MCF 10A (cell line): ENCODE measurements around the gene FAM161B. TPM values are rescaled to one million over a fixed set of nuclear protein-coding genes. Genes with fewer than 3 reads are reported as not detected.

Source experiments
- BruUV-seq: library from RNA; stranded (reverse); fragments of 400-500 nt; replicated peaks from 2 replicates; lab custom pipeline; 2021; lab: Mats Ljungman, UMichigan
- CTCF ChIA-PET: fragments of 300-600 bp; sonication (Branson Sonifier 250); formaldehyde crosslinking; extraction: SDS; loops from one replicate; lab custom pipeline; 2021; ENCODE audit warnings: antibody characterized with exemption, inconsistent platforms; lab: Yijun Ruan, JAX
- POLR2A ChIA-PET: fragments of 300-600, 350-650 bp; sonication (Branson Sonifier 250); formaldehyde crosslinking; extraction: SDS; loops from one replicate; lab custom pipeline; 2020; ENCODE audit warnings: antibody characterized with exemption, inconsistent platforms; lab: Yijun Ruan, JAX
- DNase-seq: peaks from one replicate; pipeline ENCODE4 v3.0.0-alpha.2; 2018; ENCODE audit not compliant: unreplicated experiment
- H3K27ac Mint-ChIP-seq: one replicate; pipeline ENCODE4 v1.8.0; 2022; ENCODE audit warnings: mild to moderate bottlenecking, low read depth, mixed read lengths; ENCODE audit not compliant: unreplicated experiment
- H3K27me3 Mint-ChIP-seq: one replicate; pipeline ENCODE4 v1.8.0; 2022; ENCODE audit warnings: mixed read lengths; ENCODE audit not compliant: insufficient read depth, unreplicated experiment
- H3K36me3 Mint-ChIP-seq: one replicate; pipeline ENCODE4 v1.8.0; 2022; ENCODE audit warnings: mild to moderate bottlenecking, moderate library complexity, mixed read lengths; ENCODE audit not compliant: insufficient read depth, unreplicated experiment
- H3K4me1 Mint-ChIP-seq: one replicate; pipeline ENCODE4 v1.8.0; 2022; ENCODE audit warnings: mixed read lengths; ENCODE audit not compliant: insufficient read depth, unreplicated experiment
- H3K4me3 Mint-ChIP-seq: one replicate; pipeline ENCODE4 v1.8.0; 2022; ENCODE audit warnings: mild to moderate bottlenecking, moderate library complexity, mixed read lengths; ENCODE audit not compliant: unreplicated experiment
- H3K9me3 Mint-ChIP-seq: one replicate; pipeline ENCODE4 v1.8.0; 2022; ENCODE audit warnings: mixed read lengths; ENCODE audit not compliant: unreplicated experiment
- CTCF ChIP-seq: fragments of 200-600 bp; IDR thresholded peaks from one replicate; pipeline ENCODE4 v1.8.0; 2022; ENCODE audit warnings: antibody characterized with exemption, mild to moderate bottlenecking; ENCODE audit not compliant: unreplicated experiment
- intact Hi-C: fragments of 100-400 bp; cut with micrococcal nuclease; formaldehyde crosslinking; loops from 2 replicates; pipeline ENCODE4 v1.14.1; 2022
- total RNA-seq: library from RNA; stranded (reverse); gene quantifications from 2 replicates; pipeline ENCODE4 v1.2.3, GENCODE V29; 2022

FAM161B gene
- total RNA-seq, 1 experiment from 2014 or later = 2.1 TPM

DNA sequence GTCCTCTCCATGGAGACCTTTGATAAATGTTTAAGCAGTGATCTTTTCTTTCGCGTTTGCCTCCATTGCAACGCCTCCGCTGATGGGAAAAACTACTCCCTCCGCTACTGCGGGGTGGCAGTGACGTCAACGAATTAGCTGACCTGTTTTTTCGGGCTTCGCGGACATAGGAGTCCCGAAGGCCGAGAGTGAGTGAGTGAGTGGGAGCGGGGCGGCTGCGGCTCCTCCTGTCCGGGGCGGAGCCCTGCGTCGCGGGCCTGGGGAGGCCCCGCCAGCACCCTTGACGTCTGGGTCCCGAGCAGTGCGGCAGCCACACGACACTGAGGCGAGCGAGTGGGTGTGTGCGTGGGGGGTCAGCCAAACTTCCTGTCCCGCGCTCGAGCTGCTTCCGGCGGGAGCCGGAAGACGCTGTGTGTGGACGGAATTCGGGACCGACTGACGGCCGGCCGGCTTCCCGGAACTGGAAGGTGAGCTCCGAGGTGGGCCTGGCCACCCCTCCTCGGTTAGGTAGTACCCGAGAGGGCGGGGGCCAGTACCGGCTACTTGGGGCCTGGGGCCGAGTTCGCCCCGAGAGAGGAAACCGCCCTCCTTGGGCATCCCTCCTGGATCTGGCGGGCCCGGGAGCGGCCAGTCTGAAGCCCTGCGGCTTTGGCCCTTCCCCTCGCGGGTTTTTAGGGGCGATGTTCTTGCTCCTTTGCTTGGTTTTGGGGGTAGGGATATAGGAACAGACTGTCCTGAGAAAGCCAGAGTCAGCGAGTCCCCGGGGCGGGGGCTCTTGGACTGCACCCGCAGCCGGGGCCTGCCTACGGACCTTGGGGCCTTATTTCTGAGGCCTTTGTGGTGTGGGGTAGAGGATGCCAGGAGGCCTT is 63.2 kb downstream of the FAM161B start, which contains the start of gene ZNF410:
TSS of gene ZNF410 (plus strand) at position 411 of the 869 bp plus-strand sequence. CDS start 5,317 bp downstream, outside the sequence.
- DNase-seq = peak; percentile 97
- no peaks in the 10 kb centered on the region for H3K27me3 Mint-ChIP-seq
- H3K9me3 Mint-ChIP-seq = no peaks in the 10 kb centered on the region
- H3K27ac Mint-ChIP-seq = peak within 1 kb of the TSS; percentile 93
- BruUV-seq = no TSS peak
- peak within 1 kb of the TSS; percentile 82 for H3K4me3 Mint-ChIP-seq
- intact Hi-C loops = loop anchor here (1.0 to 5.0 kb wide), 3 partner anchors 34 to 164 kb away; no protein-coding TSS in a partner anchor
- ChIA-PET POLR2A (interaction anchor here (0.6 to 6.0 kb wide), 46 partner anchors 9 to 1697 kb away, joined by 3 to 95 read pairs (median 5); partner anchors contain the start of genes ACOT2, ALDH6A1, BBOF1 and DNAL1), CTCF (interaction anchor here (0.6 to 0.9 kb wide), 4 partner anchors 13 to 168 kb away, joined by 3 read pairs; partner anchors contain the start of gene PTGR2)
- TF ChIP-seq CTCF = no peak
- H3K36me3 Mint-ChIP-seq = peaks cover 40% of the 10 kb centered on the region
- peaks cover 30% of the 10 kb centered on the region for H3K4me1 Mint-ChIP-seq

GRCh38 chr14:73884438-73885190 is 65.3 kb downstream of the FAM161B start:
- Mint-ChIP-seq H3K9me3 (no peaks in the 10 kb centered on the region), H3K4me1 (peaks cover 25% of the 10 kb centered on the region), H3K4me3 (peak overlapping the region; percentile 11), H3K27me3 (no peaks in the 10 kb centered on the region), H3K36me3 (peaks cover 21% of the 10 kb centered on the region), H3K27ac (peak overlapping the region; percentile 61)
- intact Hi-C loops = loop anchor here (5.0 kb wide), 2 partner anchors 142 to 162 kb away; no protein-coding TSS in a partner anchor
- BruUV-seq = no TSS peak
- DNase-seq = no peak
- CTCF ChIA-PET = interaction anchor here (0.6 to 0.7 kb wide), 2 partner anchors 11 to 23 kb away, joined by 3 read pairs; no protein-coding TSS in a partner anchor
- no peak for TF ChIP-seq CTCF
- POLR2A ChIA-PET = interaction anchor here (0.6 to 4.2 kb wide), 4 partner anchors 20 to 134 kb away, joined by 3 to 24 read pairs (median 9); partner anchors contain the start of genes BBOF1, ENTPD5 and PTGR2

Other genes starting within 250 kb of the FAM161B start
- gene PNMA1, start 235.7 kb downstream of the FAM161B start, total RNA-seq = 43.3 and 46.3 TPM in 2 replicates
- gene PTGR2, start 98.3 kb downstream of the FAM161B start, total RNA-seq = 9.2 and 13.1 TPM in 2 replicates
- gene ZNF410, start 63.2 kb downstream of the FAM161B start, total RNA-seq = 74.0 and 76.0 TPM in 2 replicates
- 25.0 and 25.5 TPM in 2 replicates for gene COQ6, start 208 bp upstream of the FAM161B start, total RNA-seq
- gene ENTPD5, start 69.2 kb upstream of the FAM161B start, total RNA-seq = 13.9 and 15.8 TPM in 2 replicates
- 2.0 and 4.2 TPM in 2 replicates for gene BBOF1, start 69.3 kb upstream of the FAM161B start, total RNA-seq
- gene ALDH6A1, start 134.4 kb upstream of the FAM161B start, total RNA-seq = 22.4 and 28.9 TPM in 2 replicates
- gene LIN52, start 134.9 kb upstream of the FAM161B start, total RNA-seq = 8.7 and 9.5 TPM in 2 replicates